Heart left ventricle (tissue), 16 donors: ENCODE measurements around the gene ZBTB7B. TPM values are rescaled to one million over a fixed set of nuclear protein-coding genes. Genes with fewer than 3 reads are reported as not detected.
A peak's percentile ranks its signal among the peaks of the same experiment; 100 is the strongest.

Experiments used
- ATAC-seq, 4 donors: fragments of 200-7000 bp; cut with Tn5 transposase; one replicate each; pipeline ENCODE4 v1.9.1; 2020 to 2022; ENCODE audit warnings: moderate library complexity in 4 of 4, mild to moderate bottlenecking in 3 of 4, moderate number of reproducible peaks in 1 of 4
- DNase-seq, 5 donors: peaks; one replicate each; pipeline ENCODE4 v3.0.0-alpha.2; 2020
- H3K27ac ChIP-seq, 12 donors: fragments of 200-600 bp; sonication (generic) in 4 of 12; one replicate each; pipeline versions ENCODE4 v1.5.0 to v1.8.0; 2016 to 2022; ENCODE audit warnings: mild to moderate bottlenecking in 2 of 12
- H3K27me3 ChIP-seq, 9 donors: fragments of 200-600 bp; sonication (generic) in 2 of 9; one replicate each; pipeline versions ENCODE4 v1.5.1 to v1.8.0; 2016 to 2022; ENCODE audit warnings: mild to moderate bottlenecking in 3 of 9
- H3K36me3 ChIP-seq, 9 donors: fragments of 200-600 bp; sonication (generic) in 2 of 9; one replicate each; pipeline versions ENCODE4 v1.5.0 to v1.8.0; 2018 to 2022; ENCODE audit warnings: mild to moderate bottlenecking in 2 of 9
- H3K4me1 ChIP-seq, 12 donors: fragments of 200-600 bp; sonication (generic) in 4 of 12; one replicate each; pipeline versions ENCODE4 v1.5.0 to v1.8.0; 2016 to 2022; ENCODE audit warnings: mild to moderate bottlenecking in 3 of 12
- H3K4me3 ChIP-seq, 12 donors: fragments of 200-600 bp; sonication (generic) in 4 of 12; one replicate each; pipeline versions ENCODE4 v1.5.0 to v1.8.0; 2017 to 2022; ENCODE audit warnings: mild to moderate bottlenecking in 9 of 12, moderate library complexity in 4 of 12
- H3K9me3 ChIP-seq, 12 donors: fragments of 200-600 bp; sonication (generic) in 4 of 12; one replicate each; pipeline versions ENCODE4 v1.5.0 to v1.8.0; 2016 to 2022; ENCODE audit warnings: mild to moderate bottlenecking in 1 of 12
- CTCF ChIP-seq, 12 donors: fragments of 200-600 bp; sonication (generic) in 4 of 12; IDR thresholded peaks; one replicate each; pipeline versions ENCODE4 v1.5.0 to v1.8.0; 2018 to 2022; ENCODE audit warnings: antibody characterized with exemption in 12 of 12, mild to moderate bottlenecking in 5 of 12
- POLR2A ChIP-seq, 2 donors: fragments of 450-650 bp; IDR thresholded peaks; one replicate each; pipeline ENCODE4 v1.6.1; 2017; ENCODE audit warnings: antibody characterized with exemption in 2 of 2, mild to moderate bottlenecking in 2 of 2, moderate library complexity in 2 of 2
- WGBS, 4 donors: extraction: QIAGEN DNeasy Blood & Tissue Kit in 2 of 4; methylation state at CpG; one replicate each; pipeline versions ENCODE4 v1.1.5 to v1.1.7; 2013 to 2018; 5-methylcytosine and 5-hydroxymethylcytosine counted together
- intact Hi-C, 10 donors: fragments of 100-400 bp; cut with DNase I; formaldehyde crosslinking; loops; one replicate each; pipeline versions ENCODE4 v1.11.1 to v1.14.2; 2022
- long read RNA-seq, 3 donors: library from polyadenylated mRNA; unstranded; transcript quantifications; one replicate each; pipeline ENCODE4 v2.0.0, GENCODE V29; 2020 to 2021
- polyA plus RNA-seq, 2 donors: library from polyadenylated mRNA; stranded (reverse); fragments of 200-250 nt; gene quantifications; one replicate each; pipeline ENCODE4 v1.2.3, GENCODE V29; 2013
- total RNA-seq, 9 donors: library from RNA; depleted of rRNA in 2 of 9; stranded (reverse); fragments of >200 nt in 2 of 9; fragmentation: NEBNext Ultra II Directional in 3 of 9; extraction: Animal tissue kit (Norgen Biotek cat#: 25700) in 3 of 9; gene quantifications; one replicate each; pipeline versions ENCODE4 v1.1.0 to v1.2.4, GENCODE V29; 2016 to 2023
- donor health status: ischemic (EF 13 %, LVEDD 7.1; RV severe dilation, severe dysfunction).
- donor health status: healthy with polysubstance abuse.
- donor health status: DM: no; HTN: yes; CAD: no.
- donor health status: DM: no; HTN: no; CAD: no.
- donor health status: ischemic (EF 25% LVEDD 6.9; RV normal size, moderate dysfunction).
- donor health status: ischemic (EF 25% LVEDD 5.7; RV mildly dilated, moderate dysfunction).
- donor health status: healthy.
- donor health status: DM: yes; HTN: yes; CAD: no.
- donor health status: ischemic (EF 35%, LVEDD 5.7; RV mildly dilated, moderate dysfunction).
- donor health status: nonischemic (EF 11% LVEDD 7.7; RV severe dilation, severe dysfunction).
- donor health status: DM: yes; HTN: yes; CAD: no.
- donor health status: PGD.
- donor health status: ischemic (EF 29% LVEDD 5.4; RV normal size, mild dysfunction).
- donor health status: nonischemic (EF 23%, LVEDD 6.1; RV moderate dilation, normal function).

Gene ZBTB7B
- total RNA-seq = 10 to 100 TPM; 29.5 to 80.0 (median 46.6) TPM
- 100 to 1,000 TPM in 1 of 2 donors, 10 to 100 TPM in 1; 39.2 to 103 TPM for polyA plus RNA-seq
- long read RNA-seq, donor 1, transcript ZBTB7B-201 (2 exons, 2,129 nt) = major isoform, 6 of 17 reads
- long read RNA-seq, donor 1, partial matches to known transcripts = 8 of 17 reads
- long read RNA-seq, donor 1, other reads (novel, unspliced or antisense) = 3 of 17 reads
- long read RNA-seq, donor 2, transcript ZBTB7B-201 (2 exons, 2,129 nt) = major isoform, 5 of 9 reads
- long read RNA-seq, donor 2, partial matches to known transcripts = 0 of 9 reads
- long read RNA-seq, donor 2, other reads (novel, unspliced or antisense) = 4 of 9 reads
- long read RNA-seq, donor 3, transcript ZBTB7B-201 (2 exons, 2,129 nt) = major isoform, 18 of 34 reads
- long read RNA-seq, donor 3, partial matches to known transcripts = 12 of 34 reads
- long read RNA-seq, donor 3, other reads (novel, unspliced or antisense) = 3 of 34 reads

- no peaks in the 10 kb centered on the region for H3K9me3 ChIP-seq
- DNase-seq = peak in 3 of 5 donors; percentile 36 to 77 (median 60)
- H3K27ac ChIP-seq = peak within 1 kb of the TSS; percentile 77 to 98 (median 96)
- H3K27me3 ChIP-seq = no peaks in the 10 kb centered on the region
- peak; percentile 2 to 14 (median 5) for ATAC-seq
- peaks cover 5 to 66% (median 50%) of the 10 kb centered on the region in 12 donors for H3K4me1 ChIP-seq
- TF ChIP-seq POLR2A (IDR thresholded peaks at IDR 0.05) = no peak
- TF ChIP-seq CTCF (IDR thresholded peaks at IDR 0.05) = no peak
- no peaks in the 10 kb centered on the region for H3K36me3 ChIP-seq
- peak within 1 kb of the TSS; percentile 70 to 96 (median 84) for H3K4me3 ChIP-seq
- WGBS, 4 donors = 0 to 1% (median 0%) methylated on average over 25 to 35 of the region's 35 CpGs
- intact Hi-C loops = loop anchor here in 5 of 10 donors (1.0 to 5.0 kb wide), 6 partner anchors 14 to 66 kb away; partner anchors contain the start of genes ADAM15 (in 4 of the 5), CKS1B (in 2 of the 5), PMVK (in 1 of the 5) and PYGO2 (in 1 of the 5)
These were observed at the start of gene ZBTB7B for GRCh38 chr1:155002464-155003226. TSS of gene ZBTB7B (plus strand) at chr1:155002802. CDS start at chr1:155014661, 11,859 bp downstream.

DNA sequence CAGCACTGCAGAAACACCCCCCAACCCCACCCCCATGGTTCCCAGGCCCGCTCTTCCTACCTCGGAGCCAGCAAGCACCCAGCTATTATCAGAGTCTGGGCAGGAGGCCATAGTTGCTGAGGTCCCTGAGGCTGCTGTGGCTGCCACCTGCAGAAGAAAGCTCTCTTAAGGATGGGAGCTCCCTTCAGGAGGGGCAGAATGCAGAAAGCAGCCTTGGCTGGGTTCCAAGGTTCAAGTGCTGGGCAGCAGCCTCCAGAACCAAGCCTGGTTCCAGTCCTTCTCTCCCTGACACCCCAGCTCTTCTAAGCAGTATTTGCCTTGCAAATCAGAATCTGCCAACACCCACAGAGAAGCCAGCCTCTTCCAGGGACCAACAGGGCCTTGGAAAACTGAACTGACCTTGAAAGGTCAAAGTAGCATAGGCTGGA lies 49.0 kb upstream of the ZBTB7B start:
- Histone ChIP-seq H3K27me3 (no peaks in the 10 kb centered on the region), H3K4me3 (peak overlapping the region in 1 of 12 donors; percentile 16), H3K9me3 (no peaks in the 10 kb centered on the region), H3K36me3 (peaks cover 0 to 29% (median 17%) of the 10 kb centered on the region in 9 donors), H3K4me1 (peaks cover 8 to 64% (median 39%) of the 10 kb centered on the region in 12 donors), H3K27ac (peak overlapping the region in 1 of 12 donors; percentile 85)
- peak in 1 of 5 donors; percentile 17 for DNase-seq
- intact Hi-C loops = loop anchor here in 1 of 10 donors (10.0 kb wide), 1 partner anchor 101 kb away; the partner anchor contains the start of gene ADAM15
- TF ChIP-seq CTCF (IDR thresholded peaks at IDR 0.05) (no peak), POLR2A (IDR thresholded peaks at IDR 0.05) (no peak)
- ATAC-seq = no peak
- 52 to 57% (median 54%) methylated on average over 2 of the region's 2 CpGs for WGBS, 4 donors

DNA sequence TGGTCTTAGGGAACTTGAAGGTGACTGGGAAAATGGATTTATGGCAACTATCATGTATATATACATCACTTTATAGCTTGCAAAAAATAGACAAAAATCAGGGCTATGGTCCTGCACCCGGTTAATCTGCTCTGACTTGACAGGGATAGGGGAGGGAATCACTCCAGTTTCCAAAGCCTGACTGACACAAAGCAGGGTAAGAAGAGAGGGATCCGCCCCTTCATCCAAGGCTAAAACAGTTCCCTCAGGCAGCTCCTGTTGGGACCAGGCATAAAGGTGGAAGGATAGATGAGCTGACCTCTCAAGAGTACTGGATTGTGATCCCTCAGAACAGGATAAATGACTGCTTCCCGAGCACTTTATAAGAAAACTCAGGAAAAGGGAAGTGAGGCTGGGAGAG lies 48.1 kb upstream of the ZBTB7B start:
- H3K9me3 ChIP-seq = no peaks in the 10 kb centered on the region
- H3K4me1 ChIP-seq = peaks cover 8 to 65% (median 39%) of the 10 kb centered on the region in 12 donors
- TF ChIP-seq CTCF (IDR thresholded peaks at IDR 0.05) = no peak
- TF ChIP-seq POLR2A (IDR thresholded peaks at IDR 0.05) = no peak
- H3K27ac ChIP-seq = peak overlapping the region in 1 of 12 donors; percentile 85
- WGBS, 4 donors = 68 to 88% (median 75%) methylated on average over 3 of the region's 3 CpGs
- H3K27me3 ChIP-seq = no peaks in the 10 kb centered on the region
- ATAC-seq (no peak), DNase-seq (no peak)
- H3K4me3 ChIP-seq = peak overlapping the region in 5 of 12 donors; percentile 56 to 82 (median 78)
- peaks cover 0 to 32% (median 25%) of the 10 kb centered on the region in 9 donors for H3K36me3 ChIP-seq
- intact Hi-C loops = loop anchor here in 1 of 10 donors (10.0 kb wide), 1 partner anchor 100 kb away; the partner anchor contains the start of gene ADAM15
